Natural killer cell (primary cell): ENCODE data around the gene CDKAL1. TPM values are rescaled to one million over a fixed set of nuclear protein-coding genes. Genes with fewer than 3 reads are reported as not detected.

ENCODE experiments used
- ATAC-seq, 3 donors: fragments of 150-1000 bp in 2 of 3; fragments of 200-7000 bp in 1 of 3; cut with Tn5 transposase; 1 replicate in 1 of 3; 2 replicates in 2 of 3; pipeline ENCODE4 v1.10.0; 2021; ENCODE audit warnings: mild to moderate bottlenecking in 2 of 3, moderate library complexity in 2 of 3
- DNase-seq, 2 donors: peaks; one replicate each; pipeline versions ENCODE4 v3.0.0 to v3.0.0-alpha.2; 2013 to 2021; ENCODE audit warnings: mixed read lengths in 1 of 2
- H3K27ac ChIP-seq: one replicate; pipeline ENCODE4 v1.5.1; 2013; ENCODE audit warnings: mild to moderate bottlenecking, low read length
- H3K27me3 ChIP-seq: one replicate; pipeline ENCODE4 v1.6.1; 2013; ENCODE audit warnings: low read length; ENCODE audit not compliant: control insufficient read depth, insufficient read depth
- H3K36me3 ChIP-seq: one replicate; pipeline ENCODE4 v1.6.1; 2013; ENCODE audit warnings: low read length; ENCODE audit not compliant: control insufficient read depth, insufficient read depth
- H3K4me1 ChIP-seq: one replicate; pipeline ENCODE4 v1.6.1; 2013; ENCODE audit warnings: low read length; ENCODE audit not compliant: control insufficient read depth, insufficient read depth
- H3K4me3 ChIP-seq: one replicate; pipeline ENCODE4 v1.5.1; 2013; ENCODE audit warnings: low read length
- H3K9me3 ChIP-seq: one replicate; pipeline ENCODE4 v1.6.1; 2013; ENCODE audit warnings: low read length; ENCODE audit not compliant: control insufficient read depth, insufficient read depth
- H3K27ac Mint-ChIP-seq, 2 donors: one replicate each; pipeline ENCODE4 v1.8.0; 2022; ENCODE audit warnings: mild to moderate bottlenecking in 2 of 2, mixed read lengths in 2 of 2, moderate library complexity in 1 of 2
- H3K27me3 Mint-ChIP-seq, 2 donors: one replicate each; pipeline ENCODE4 v1.8.0; 2022; ENCODE audit warnings: low read depth in 2 of 2, mixed read lengths in 2 of 2
- H3K36me3 Mint-ChIP-seq: one replicate; pipeline ENCODE4 v1.8.0; 2022; ENCODE audit warnings: mixed read lengths
- H3K4me1 Mint-ChIP-seq, 2 donors: one replicate each; pipeline ENCODE4 v1.8.0; 2022; ENCODE audit warnings: mixed read lengths in 2 of 2
- H3K4me3 Mint-ChIP-seq: one replicate; pipeline ENCODE4 v1.8.0; 2022; ENCODE audit warnings: mild to moderate bottlenecking, moderate library complexity, mixed read lengths
- H3K9me3 Mint-ChIP-seq, 2 donors: one replicate each; pipeline ENCODE4 v1.8.0; 2022; ENCODE audit warnings: mixed read lengths in 2 of 2
- WGBS: methylation state at CpG from one replicate; pipeline ENCODE4 v1.1.7; 2013; ENCODE audit warnings: missing lambda C conversion rate; ENCODE audit not compliant: insufficient coverage; 5-methylcytosine and 5-hydroxymethylcytosine counted together
- intact Hi-C: fragments of 100-400 bp; cut with micrococcal nuclease; formaldehyde crosslinking; loops from one replicate; pipeline ENCODE4 v1.14.2; 2022
- total RNA-seq, 4 donors: library from RNA; stranded (reverse); fragments of 120-200 nt in 1 of 4; gene quantifications; one replicate each; pipeline versions ENCODE4 v1.2.3 to v1.2.4, GENCODE V29; 2013 to 2022
- TF ChIP-seq, protein P1 (sequence below): fragments of 200-600 bp; IDR thresholded peaks from one replicate; pipeline ENCODE4 v1.8.0; 2022; ENCODE audit warnings: antibody characterized with exemption

Gene CDKAL1
- total RNA-seq, 3 donors from 2014 or later (not counting 1 experiment from before 2014, with no cell fraction given), result 26.0 to 32.8 (median 28.9) TPM

DNA sequence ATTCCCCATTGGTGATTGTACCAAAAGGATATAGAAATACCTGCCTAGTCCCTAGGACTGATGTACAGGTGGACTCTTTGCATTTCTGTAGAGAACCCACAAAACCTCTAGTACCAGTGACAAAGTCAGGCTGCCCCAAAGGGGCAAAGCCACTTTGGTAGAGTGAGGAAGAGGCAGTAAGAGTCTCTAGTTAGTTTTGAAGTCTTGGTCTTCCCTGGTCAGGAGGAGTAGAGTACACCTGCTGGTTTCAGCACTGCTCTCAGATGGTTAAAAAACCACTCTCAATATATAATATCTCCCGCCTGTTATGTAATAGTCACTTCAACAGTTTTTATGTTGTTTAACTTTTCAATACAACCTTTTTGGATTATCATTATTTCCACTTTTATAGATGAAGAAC, 344.9 kb downstream of the CDKAL1 start:
- Mint-ChIP-seq H3K4me1 (peaks cover 13 to 19% of the 10 kb centered on the region in 2 donors), H3K27ac (no peak overlapping the region), H3K4me3 (no peak overlapping the region), H3K36me3 (peaks cover 12% of the 10 kb centered on the region), H3K9me3 (peaks cover 2 to 7% of the 10 kb centered on the region in 2 donors), H3K27me3 (no peaks in the 10 kb centered on the region)
- Histone ChIP-seq H3K36me3 (no peaks in the 10 kb centered on the region), H3K9me3 (peaks cover 3% of the 10 kb centered on the region), H3K27me3 (no peaks in the 10 kb centered on the region), H3K4me1 (no peaks in the 10 kb centered on the region), H3K27ac (no peak overlapping the region), H3K4me3 (no peak overlapping the region)
- no CpG with 5 or more reads among the region's 1 CpG for WGBS
- intact Hi-C loops, result no loop called here
- no peak for ATAC-seq
- DNase-seq, result no peak
- TF ChIP-seq, protein P1, sequence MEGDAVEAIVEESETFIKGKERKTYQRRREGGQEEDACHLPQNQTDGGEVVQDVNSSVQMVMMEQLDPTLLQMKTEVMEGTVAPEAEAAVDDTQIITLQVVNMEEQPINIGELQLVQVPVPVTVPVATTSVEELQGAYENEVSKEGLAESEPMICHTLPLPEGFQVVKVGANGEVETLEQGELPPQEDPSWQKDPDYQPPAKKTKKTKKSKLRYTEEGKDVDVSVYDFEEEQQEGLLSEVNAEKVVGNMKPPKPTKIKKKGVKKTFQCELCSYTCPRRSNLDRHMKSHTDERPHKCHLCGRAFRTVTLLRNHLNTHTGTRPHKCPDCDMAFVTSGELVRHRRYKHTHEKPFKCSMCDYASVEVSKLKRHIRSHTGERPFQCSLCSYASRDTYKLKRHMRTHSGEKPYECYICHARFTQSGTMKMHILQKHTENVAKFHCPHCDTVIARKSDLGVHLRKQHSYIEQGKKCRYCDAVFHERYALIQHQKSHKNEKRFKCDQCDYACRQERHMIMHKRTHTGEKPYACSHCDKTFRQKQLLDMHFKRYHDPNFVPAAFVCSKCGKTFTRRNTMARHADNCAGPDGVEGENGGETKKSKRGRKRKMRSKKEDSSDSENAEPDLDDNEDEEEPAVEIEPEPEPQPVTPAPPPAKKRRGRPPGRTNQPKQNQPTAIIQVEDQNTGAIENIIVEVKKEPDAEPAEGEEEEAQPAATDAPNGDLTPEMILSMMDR, result no peak

DNA sequence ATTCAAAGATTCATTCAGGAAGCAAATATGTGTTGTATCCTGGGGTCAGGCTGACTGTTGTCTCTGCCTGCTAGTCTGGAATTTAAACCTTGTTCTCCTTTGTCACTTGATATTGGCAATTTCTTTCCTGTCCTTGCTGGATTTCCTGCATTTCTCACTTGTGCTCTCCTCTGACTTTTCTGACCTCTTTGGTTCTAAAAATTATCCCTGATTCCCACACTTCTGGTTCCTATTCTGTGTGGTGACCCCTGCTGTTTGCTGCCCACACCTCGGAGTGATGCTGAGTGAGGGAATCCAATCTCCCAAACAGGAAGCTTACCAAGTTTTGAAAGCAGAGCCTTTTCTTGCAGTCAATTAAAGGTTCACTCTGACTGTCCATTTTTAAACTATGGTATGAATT, 345.3 kb downstream of the CDKAL1 start:
- Histone ChIP-seq H3K27me3 (no peaks in the 10 kb centered on the region), H3K27ac (no peak overlapping the region), H3K4me3 (no peak overlapping the region), H3K9me3 (peaks cover 3% of the 10 kb centered on the region), H3K36me3 (no peaks in the 10 kb centered on the region), H3K4me1 (no peaks in the 10 kb centered on the region)
- no peak overlapping the region for H3K27ac Mint-ChIP-seq
- intact Hi-C loops, result no loop called here
- H3K9me3 Mint-ChIP-seq, result peaks cover 2 to 9% of the 10 kb centered on the region in 2 donors
- WGBS, result 73% methylated on average over 1 of the region's 1 CpG
- peaks cover 13 to 19% of the 10 kb centered on the region in 2 donors for H3K4me1 Mint-ChIP-seq
- H3K27me3 Mint-ChIP-seq, result no peaks in the 10 kb centered on the region
- DNase-seq (no peak), ATAC-seq (no peak)
- TF ChIP-seq, protein P1, result no peak
- no peak overlapping the region for H3K4me3 Mint-ChIP-seq
- H3K36me3 Mint-ChIP-seq, result peaks cover 16% of the 10 kb centered on the region

DNA sequence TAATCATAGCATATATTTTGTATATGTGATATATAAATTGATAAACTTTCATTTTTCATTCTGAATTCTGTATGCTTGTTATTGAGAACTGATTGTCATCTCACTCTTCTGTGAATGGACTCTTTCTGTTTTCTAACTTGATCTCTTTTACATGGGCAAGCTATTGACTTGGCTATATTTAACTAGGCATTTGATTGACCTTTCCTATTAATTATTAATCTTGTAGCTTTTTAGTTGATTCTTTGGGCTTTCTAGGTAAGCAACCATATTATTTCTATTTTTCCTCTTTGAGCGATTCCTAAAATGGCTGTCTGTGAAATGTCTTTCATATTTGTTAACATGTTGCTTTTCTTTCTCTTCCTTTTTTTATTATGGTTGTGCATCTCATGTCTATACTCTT, 347.1 kb downstream of the CDKAL1 start:
- Mint-ChIP-seq H3K27me3 (no peaks in the 10 kb centered on the region), H3K9me3 (peaks cover 4 to 9% of the 10 kb centered on the region in 2 donors), H3K4me1 (peaks cover 13 to 19% of the 10 kb centered on the region in 2 donors), H3K36me3 (peaks cover 29% of the 10 kb centered on the region), H3K27ac (no peak overlapping the region), H3K4me3 (no peak overlapping the region)
- no peaks in the 10 kb centered on the region for H3K4me1 ChIP-seq
- TF ChIP-seq, protein P1, result no peak
- no peak for DNase-seq
- H3K4me3 ChIP-seq, result no peak overlapping the region
- no peaks in the 10 kb centered on the region for H3K27me3 ChIP-seq
- H3K36me3 ChIP-seq, result no peaks in the 10 kb centered on the region
- WGBS, result no CpG with 5 or more reads among the region's 1 CpG
- peaks cover 6% of the 10 kb centered on the region for H3K9me3 ChIP-seq
- ATAC-seq, result no peak
- no peak overlapping the region for H3K27ac ChIP-seq
- intact Hi-C loops, result no loop called here

DNA sequence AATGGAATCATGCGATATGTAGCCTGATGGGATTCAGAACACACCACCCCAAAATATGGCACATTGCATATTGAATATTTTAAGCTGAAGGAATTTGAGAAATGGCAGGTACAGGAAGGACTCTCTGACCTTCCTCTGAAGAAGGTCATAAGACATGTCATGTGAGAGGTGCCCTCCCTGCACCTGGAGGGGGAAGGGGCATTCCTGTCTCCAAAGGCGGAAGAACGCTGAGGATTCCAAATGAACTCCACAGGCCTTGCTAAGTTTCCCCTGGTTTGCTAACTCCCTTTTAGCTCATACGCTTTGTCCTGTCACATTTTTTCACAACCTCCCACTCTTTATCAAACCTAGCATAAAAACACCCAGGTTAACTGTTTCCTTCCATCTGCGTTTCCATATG, 347.8 kb downstream of the CDKAL1 start:
- H3K4me3 Mint-ChIP-seq, result no peak overlapping the region
- 79% methylated on average over 4 of the region's 5 CpGs for WGBS
- TF ChIP-seq, protein P1, result no peak

More for the DNA sequence above, 347.8 kb downstream of the CDKAL1 start:
- ATAC-seq, result no peak
- H3K27me3 Mint-ChIP-seq, result no peaks in the 10 kb centered on the region
- Histone ChIP-seq H3K4me3 (no peak overlapping the region), H3K27me3 (no peaks in the 10 kb centered on the region), H3K27ac (no peak overlapping the region), H3K36me3 (no peaks in the 10 kb centered on the region), H3K9me3 (peaks cover 6% of the 10 kb centered on the region), H3K4me1 (no peaks in the 10 kb centered on the region)
- no peak for DNase-seq
- peaks cover 11 to 19% of the 10 kb centered on the region in 2 donors for H3K4me1 Mint-ChIP-seq
- intact Hi-C loops, result no loop called here
- H3K9me3 Mint-ChIP-seq, result peaks cover 7 to 12% of the 10 kb centered on the region in 2 donors
- H3K27ac Mint-ChIP-seq, result no peak overlapping the region
- peaks cover 29% of the 10 kb centered on the region for H3K36me3 Mint-ChIP-seq
